ENCODE results near the gene RGPD4.

The RGPD4 gene

DNA sequence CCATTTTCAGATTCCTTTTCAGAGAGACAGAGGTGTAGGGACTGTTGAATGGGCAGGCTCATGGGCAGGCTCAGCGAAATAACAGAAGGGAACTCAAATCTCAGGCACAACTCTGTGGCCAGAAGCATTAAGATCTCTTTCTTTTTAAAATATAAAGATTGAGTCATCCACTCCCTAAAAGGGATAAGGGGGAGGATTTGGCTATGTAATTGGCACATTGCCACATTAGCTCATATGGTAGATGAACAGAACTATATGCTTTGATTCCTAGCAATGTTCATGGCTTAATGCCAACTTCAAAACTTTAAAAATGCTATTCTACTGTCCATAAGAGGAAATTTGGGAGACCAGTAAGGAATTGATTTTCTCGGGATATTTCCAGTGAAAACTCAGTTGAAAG, 105.8 kb downstream of the RGPD4 start:
- H3K4me1 ChIP-seq (ENCODE audit: control insufficient read depth in 1 of 2, insufficient read depth in 2 of 2, low read length in 2 of 2): peaks cover 0 to 5% of the 10 kb centered on the region in 2 donors
- H3K27ac ChIP-seq (ENCODE audit: low read length): no peak overlapping the region

DNA sequence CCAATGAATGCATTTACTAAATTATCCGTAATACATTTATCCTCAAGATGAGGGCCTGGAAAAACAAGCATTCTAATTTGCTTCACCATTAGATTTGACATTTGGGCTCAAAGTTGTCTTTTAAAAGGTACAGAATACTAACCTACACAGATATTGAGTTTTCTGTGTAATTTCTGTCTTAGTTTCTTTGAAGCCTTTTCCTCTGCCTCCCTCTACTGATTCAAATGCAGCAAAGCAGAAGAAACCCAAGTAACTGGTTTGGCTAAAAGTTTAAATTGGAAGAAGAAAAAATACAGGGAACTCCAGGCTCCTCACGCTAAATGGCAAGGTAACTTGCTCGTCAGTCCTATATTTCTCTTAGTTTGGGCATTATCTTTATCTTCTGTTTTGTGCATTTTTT, 106.3 kb downstream of the RGPD4 start:
- no peaks in the 10 kb centered on the region for H3K9me3 ChIP-seq (ENCODE audit: control insufficient read depth in 1 of 2, low read length in 2 of 2)
- peaks cover 0 to 5% of the 10 kb centered on the region in 2 donors for H3K4me1 ChIP-seq (ENCODE audit: control insufficient read depth in 1 of 2, insufficient read depth in 2 of 2, low read length in 2 of 2)
- H3K27me3 ChIP-seq (ENCODE audit: low read depth, low read length): no peaks in the 10 kb centered on the region
- H3K36me3 ChIP-seq (ENCODE audit: control insufficient read depth in 1 of 2, insufficient read depth in 2 of 2, low read length in 2 of 2): no peaks in the 10 kb centered on the region
- H3K27ac ChIP-seq (ENCODE audit: low read length): no peak overlapping the region
- H3K4me3 ChIP-seq (ENCODE audit: low read depth in 1 of 2, low read length in 2 of 2): no peak overlapping the region

More for the DNA sequence above, 105.8 kb downstream of the RGPD4 start:
- no peaks in the 10 kb centered on the region for H3K36me3 ChIP-seq (ENCODE audit: control insufficient read depth in 1 of 2, insufficient read depth in 2 of 2, low read length in 2 of 2)
- H3K27me3 ChIP-seq (ENCODE audit: low read depth, low read length): no peaks in the 10 kb centered on the region
- H3K4me3 ChIP-seq (ENCODE audit: low read depth in 1 of 2, low read length in 2 of 2): no peak overlapping the region
- H3K9me3 ChIP-seq (ENCODE audit: control insufficient read depth in 1 of 2, low read length in 2 of 2): no peaks in the 10 kb centered on the region

DNA sequence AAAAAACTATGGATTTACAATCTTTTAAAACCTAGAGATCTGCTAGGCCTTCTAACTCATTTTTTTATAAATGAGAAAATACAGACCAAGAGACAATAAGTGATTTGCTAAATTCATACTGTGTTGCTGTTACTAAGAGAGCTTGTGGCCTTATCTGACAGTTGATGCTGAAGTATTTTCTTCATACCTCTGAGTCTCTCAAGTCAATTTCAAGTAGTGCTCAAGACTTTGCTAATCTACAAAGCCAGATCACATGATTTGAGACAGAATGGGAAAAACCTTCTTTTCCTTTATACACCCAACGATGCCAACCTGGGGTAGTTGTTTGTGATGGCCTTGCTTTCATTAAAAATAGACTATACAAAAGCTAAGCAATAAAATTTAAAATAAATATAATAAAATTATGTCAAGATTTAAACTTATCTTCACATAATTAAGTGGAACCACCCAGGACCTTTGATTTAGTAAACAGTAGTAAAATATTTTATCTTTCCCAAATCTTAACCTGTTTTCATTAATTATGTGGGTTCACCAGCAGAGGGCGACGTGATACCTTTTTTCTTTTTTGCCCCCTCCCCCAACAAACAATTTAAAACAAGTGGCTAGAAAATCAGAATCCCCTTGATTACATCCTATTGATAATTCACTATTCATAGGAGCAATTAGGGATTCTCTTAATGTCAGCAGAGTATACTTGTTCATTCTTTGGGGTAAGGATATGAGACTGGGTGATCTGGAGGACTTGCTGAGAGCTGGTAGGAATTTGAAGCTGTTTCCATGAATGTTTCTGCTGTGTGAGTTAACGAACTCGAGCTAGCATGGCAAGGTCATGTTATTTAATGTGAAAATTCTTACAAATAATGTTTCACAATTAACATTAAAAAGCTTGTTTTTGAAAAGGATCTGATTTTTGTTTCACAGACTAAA, 110.0 kb downstream of the RGPD4 start:
- no peaks in the 10 kb centered on the region for H3K36me3 ChIP-seq (ENCODE audit: control insufficient read depth in 1 of 2, insufficient read depth in 2 of 2, low read length in 2 of 2)
- H3K4me3 ChIP-seq (ENCODE audit: low read depth in 1 of 2, low read length in 2 of 2): no peak overlapping the region
- H3K9me3 ChIP-seq (ENCODE audit: control insufficient read depth in 1 of 2, low read length in 2 of 2): no peaks in the 10 kb centered on the region
- H3K27me3 ChIP-seq (ENCODE audit: low read depth, low read length): no peaks in the 10 kb centered on the region
- peaks cover 0 to 5% of the 10 kb centered on the region in 2 donors for H3K4me1 ChIP-seq (ENCODE audit: control insufficient read depth in 1 of 2, insufficient read depth in 2 of 2, low read length in 2 of 2)
- H3K27ac ChIP-seq (ENCODE audit: low read length): no peak overlapping the region

All from muscle layer of duodenum (tissue), 2 donors.